Stromal cell of bone marrow (primary cell): ENCODE measurements around the gene FAM120A.

Source experiments
- DNase-seq: peaks from one replicate; pipeline ENCODE4 v3.0.0-alpha.2; 2012; ENCODE audit warnings: low read depth

FAM120A gene

GRCh38 chr9:93451849-93452709, 594 bp downstream of the FAM120A start:
- DNase-seq = no peak

- DNase-seq = no peak
Observed at GRCh38 chr9:93452710-93453046, 1.2 kb downstream of the FAM120A start.

- peak; percentile 93 for DNase-seq
Observed at GRCh38 chr9:93453047-93453914, 1.8 kb downstream of the FAM120A start, which contains the start of gene FAM120AOS. FAM120AOS (minus strand) TSS chr9:93453581; CDS start chr9:93452709, 872 bp downstream.

- DNase-seq = no peak
Observed at GRCh38 chr9:93456022-93456421, 4.5 kb downstream of the FAM120A start.

GRCh38 chr9:93456504-93456903, 5.0 kb downstream of the FAM120A start:
- no peak for DNase-seq

GRCh38 chr9:93457006-93457405, 5.5 kb downstream of the FAM120A start:
- no peak for DNase-seq

- DNase-seq = no peak
Observed at GRCh38 chr9:93458712-93459111, 7.2 kb downstream of the FAM120A start.

GRCh38 chr9:93459432-93459847, 8.0 kb downstream of the FAM120A start:
- no peak for DNase-seq

- no peak for DNase-seq
Observed at GRCh38 chr9:93460689-93461413, 9.4 kb downstream of the FAM120A start.

- no peak for DNase-seq
Observed at GRCh38 chr9:93461414-93461743, 9.9 kb downstream of the FAM120A start.

GRCh38 chr9:93461821-93462220, 10.3 kb downstream of the FAM120A start:
- DNase-seq = no peak

- DNase-seq = no peak
Observed at GRCh38 chr9:93463638-93464248, 12.3 kb downstream of the FAM120A start.

GRCh38 chr9:93464395-93464794, 12.9 kb downstream of the FAM120A start:
- DNase-seq = no peak

- DNase-seq = no peak
Observed at GRCh38 chr9:93464876-93465275, 13.4 kb downstream of the FAM120A start.

GRCh38 chr9:93465855-93466254, 14.4 kb downstream of the FAM120A start:
- DNase-seq = no peak

- DNase-seq = no peak
Observed at GRCh38 chr9:93466416-93467061, 15.1 kb downstream of the FAM120A start.

- no peak for DNase-seq
Observed at GRCh38 chr9:93467062-93467416, 15.6 kb downstream of the FAM120A start.

- DNase-seq = no peak
Observed at GRCh38 chr9:93467462-93467861, 16.0 kb downstream of the FAM120A start.

GRCh38 chr9:93468763-93469456, 17.4 kb downstream of the FAM120A start:
- no peak for DNase-seq

- no peak for DNase-seq
Observed at GRCh38 chr9:93470391-93470790, 18.9 kb downstream of the FAM120A start.

- no peak for DNase-seq
Observed at GRCh38 chr9:93471124-93471523, 19.6 kb downstream of the FAM120A start.
